HUDEP-2 (cell line): ENCODE measurements around the gene DSCAM.

Experiments used
- DNase-seq, 76 experiments: peaks; one replicate each; lab custom pipeline; 2025; ENCODE audit not compliant: unreplicated experiment in 76 of 76; lab: John Stamatoyannopoulos, UW

The DSCAM gene

DNA sequence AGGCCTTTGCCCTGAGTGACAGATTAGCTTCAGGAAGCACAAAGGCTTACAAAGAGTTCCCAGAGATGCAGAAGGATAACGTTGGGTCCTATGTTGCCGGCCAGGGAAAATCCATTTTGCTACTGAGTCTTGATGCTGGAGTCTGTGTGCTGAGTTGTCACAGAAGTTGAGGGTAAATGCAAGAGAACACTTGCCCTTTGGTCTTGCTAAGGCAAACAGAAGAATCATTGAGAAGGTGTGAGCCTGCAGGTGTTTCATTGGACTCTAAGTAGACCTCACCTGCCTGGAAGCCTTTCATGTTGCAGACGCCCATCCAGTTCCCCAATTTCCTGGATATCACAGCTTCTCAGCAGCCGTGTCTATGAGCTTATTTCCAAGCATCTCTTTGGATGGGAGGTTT lies 874.5 kb downstream of the DSCAM start:
- no peak for DNase-seq

DNA sequence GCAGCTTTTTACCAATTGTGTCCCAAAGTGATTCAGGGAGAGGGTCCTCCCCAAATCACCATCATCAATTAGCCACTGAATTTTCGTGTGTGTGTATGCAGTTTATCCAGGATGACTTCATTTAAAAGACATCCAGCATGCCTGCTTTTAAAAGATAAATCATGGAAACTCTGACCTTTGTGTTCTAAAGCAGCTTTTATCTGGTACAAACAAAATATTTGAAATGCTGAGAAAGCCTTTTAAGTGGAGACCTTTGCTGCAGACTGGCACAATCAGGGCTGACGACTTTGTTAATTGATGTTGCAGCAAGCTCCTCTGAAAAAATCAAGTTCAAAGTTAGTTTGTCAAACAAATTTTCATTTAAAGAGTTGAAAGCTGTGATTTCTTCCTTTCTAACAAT lies 875.0 kb downstream of the DSCAM start:
- no peak for DNase-seq

DNA sequence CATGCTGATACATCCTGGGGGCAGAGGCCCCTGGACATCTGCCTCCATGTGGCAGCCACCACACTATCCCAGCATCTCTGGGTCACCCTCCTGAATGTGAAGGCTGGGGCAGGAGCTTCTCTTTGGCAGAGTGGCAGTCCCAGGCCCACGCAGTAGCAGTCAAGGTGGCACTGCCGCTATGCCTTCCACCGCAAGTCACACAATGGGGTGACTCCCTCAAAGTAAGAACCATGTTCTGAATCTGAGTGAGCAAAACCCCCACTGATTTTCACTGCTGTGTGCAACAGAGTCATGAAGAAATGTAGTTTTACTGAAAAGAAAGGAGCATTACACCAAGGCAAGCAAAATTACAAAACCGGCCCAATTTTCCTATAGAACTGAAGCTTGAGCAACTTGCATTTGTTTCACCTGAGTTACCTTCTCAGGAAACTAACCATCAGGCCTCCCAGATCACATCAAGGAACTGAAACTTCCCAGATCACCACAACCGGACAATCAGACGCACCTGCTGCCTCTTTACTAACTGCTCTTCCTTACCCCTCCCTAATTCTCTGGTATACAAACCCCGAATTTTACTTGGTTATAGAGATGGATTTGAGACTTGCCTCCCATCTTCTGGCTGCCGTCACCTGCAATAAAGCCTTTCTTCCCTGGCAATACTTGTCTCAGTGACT lies 877.1 kb downstream of the DSCAM start:
- no peak for DNase-seq

DNA sequence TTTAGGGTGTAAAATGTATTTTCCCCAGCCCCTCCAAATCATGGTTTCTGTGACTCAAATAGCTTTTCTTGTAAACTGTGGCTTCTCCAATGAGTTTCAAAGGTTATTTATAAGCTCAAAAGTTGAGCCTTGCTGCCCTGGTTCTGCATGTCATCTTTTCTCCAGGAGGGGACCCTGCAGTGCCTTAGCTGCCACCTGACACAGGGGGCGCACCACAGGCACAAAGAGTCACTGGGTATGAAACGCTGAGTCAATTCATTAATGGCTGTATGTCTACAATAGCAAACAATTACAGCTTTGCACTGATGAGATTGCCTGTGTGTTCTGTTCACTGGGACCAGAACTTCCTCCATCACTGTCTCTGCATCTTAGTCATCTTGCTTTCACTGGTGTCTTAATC lies 878.9 kb downstream of the DSCAM start:
- DNase-seq: no peak

DNA sequence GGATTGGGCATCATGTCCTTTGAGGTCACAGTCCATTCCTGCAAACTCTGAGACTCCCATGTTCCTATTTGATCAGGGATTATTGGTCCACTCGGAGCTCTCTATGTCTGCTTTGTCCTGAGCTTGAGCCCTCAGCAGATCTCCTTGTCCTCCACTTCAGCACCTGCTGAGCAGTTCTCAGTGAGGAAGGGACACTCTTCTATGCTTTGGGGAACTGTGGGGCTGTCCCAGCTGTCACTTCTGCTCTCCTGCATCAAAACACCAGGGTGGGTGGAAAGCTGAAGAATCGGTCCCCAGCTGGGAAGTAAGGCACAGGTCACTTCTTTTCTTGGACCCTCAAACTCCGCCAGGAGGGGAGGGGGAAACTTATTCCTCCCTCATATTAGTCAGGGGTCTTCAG lies 880.2 kb downstream of the DSCAM start:
- no peak for DNase-seq

DNA sequence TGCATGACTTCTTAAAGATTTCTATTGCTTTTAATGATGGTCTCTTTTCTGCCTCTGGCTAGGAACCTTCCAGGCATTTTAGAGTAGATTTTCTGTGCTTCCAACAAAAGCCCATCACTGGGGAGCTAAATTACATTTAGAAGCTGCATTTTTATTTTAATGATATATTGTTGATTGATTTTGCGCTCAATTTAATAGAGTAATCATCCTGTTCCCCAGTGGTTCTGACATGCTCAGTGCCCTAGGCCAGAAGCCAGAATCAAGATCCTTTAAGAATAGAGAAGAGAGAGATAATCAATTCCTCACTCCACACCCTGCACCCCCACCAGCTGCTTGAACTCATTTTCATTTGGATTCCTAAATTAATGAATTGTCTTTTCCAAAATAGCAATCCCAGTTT lies 881.9 kb downstream of the DSCAM start:
- DNase-seq: no peak

DNA sequence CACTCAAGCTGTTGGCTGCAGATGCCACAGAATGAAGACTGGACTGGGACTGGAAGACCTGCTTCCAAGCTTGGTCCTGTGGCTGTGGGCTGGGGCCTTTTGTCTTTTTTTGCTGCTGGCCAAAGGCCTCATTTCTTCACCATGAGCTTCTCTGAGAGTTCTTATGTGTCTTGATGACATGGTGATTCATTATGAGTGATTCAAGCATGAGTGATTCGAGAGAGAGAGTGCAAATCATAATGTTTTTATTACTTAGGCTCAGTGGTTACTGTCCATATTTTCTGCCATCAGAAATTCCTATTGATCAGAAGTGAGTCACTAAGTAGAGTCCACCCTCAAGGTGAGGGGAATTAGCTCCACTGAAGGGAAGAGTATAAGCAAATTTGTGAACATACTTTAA lies 885.7 kb downstream of the DSCAM start:
- no peak for DNase-seq
